Non-pigmented ciliary epithelial cell (primary cell): ENCODE results near the gene AP5M1.
"Not testable (repeated sequence)": the region's sequence is repeated elsewhere in the genome, so short reads cannot be mapped to it uniquely, and the experiment has no call there.

Experiments used
- DNase-seq: peaks from one replicate; pipeline ENCODE4 v3.0.0-alpha.2; 2010; ENCODE audit warnings: low read depth

The AP5M1 gene

DNA sequence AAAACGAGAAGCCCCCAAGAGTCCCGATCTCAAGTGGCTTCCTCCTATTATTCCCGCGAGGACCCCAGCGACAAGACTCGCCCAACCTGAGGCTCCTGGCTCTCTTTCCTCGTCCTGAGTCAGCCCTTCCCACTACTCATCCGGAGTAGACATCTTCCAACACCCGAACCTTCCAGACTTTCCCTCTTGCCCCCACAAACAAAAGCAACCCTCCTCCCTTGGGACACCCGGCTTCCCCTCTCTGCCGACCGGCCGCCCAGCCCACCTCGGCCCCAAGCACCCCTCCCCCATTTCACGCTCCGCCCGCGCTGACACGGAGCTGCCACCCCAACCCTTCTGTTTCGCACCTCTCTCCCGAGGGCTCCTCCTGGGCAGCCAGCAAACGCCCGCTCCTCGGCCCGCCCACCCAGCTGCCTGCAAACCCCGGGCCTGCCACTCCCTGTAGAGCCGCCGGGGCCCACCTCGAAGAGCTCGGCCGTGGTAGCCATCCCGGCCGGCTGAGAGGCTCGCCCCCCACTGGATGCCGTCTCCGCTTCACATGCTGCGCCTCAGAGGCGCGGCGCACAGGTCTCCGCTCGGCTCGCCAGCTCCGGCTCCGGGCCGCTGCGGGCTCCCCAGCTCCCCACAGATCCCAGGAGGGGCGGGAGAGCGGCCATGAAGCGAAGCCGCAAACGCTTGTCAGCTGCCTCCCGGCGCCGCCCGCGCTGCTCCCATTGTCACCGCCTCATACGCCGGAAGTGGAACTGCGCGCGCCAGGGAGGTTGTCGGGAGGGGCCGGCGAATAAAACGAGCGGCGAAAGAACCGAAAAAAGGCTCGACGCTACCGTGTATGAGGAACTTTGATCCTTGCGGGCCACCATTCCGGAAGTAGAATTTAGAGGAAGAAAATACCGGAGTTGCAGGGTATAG, at the start of gene AP5M1, which contains the start of gene EXOC5:
Gene AP5M1, plus strand, starts transcription at position 811 of the 909 bp plus-strand sequence. CDS start 344 bp downstream, outside the sequence.
Gene EXOC5, minus strand, starts transcription at position 745 of the 909 bp plus-strand sequence. Its CDS starts 257 bp downstream, at position 488.
- peak; percentile 54 for DNase-seq

GRCh38 chr14:57221931-57222330, 46.8 kb upstream of the AP5M1 start:
- DNase-seq = no peak

- no peak for DNase-seq
Observed at GRCh38 chr14:57227083-57227482, 41.7 kb upstream of the AP5M1 start.

DNA sequence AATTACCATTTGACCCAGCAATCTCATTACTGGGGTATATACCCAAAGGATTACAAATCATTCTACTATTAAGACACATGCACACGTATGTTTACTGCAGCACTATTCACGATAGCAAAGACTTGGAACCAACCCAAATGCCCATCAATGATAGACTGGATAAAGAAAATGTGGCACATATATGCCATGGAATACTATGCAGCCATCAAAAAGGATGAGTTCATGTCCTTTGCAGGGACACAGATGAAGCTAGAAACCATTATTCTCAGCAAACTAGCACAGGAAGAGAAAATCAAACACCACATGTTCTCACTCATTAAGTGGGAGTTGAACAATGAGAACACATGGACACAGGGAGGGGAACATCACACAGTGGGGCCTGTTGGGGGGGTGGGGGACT, 40.5 kb upstream of the AP5M1 start:
- DNase-seq = not testable (repeated sequence)

- no peak for DNase-seq
Observed at GRCh38 chr14:57232006-57232405, 36.8 kb upstream of the AP5M1 start.

DNA sequence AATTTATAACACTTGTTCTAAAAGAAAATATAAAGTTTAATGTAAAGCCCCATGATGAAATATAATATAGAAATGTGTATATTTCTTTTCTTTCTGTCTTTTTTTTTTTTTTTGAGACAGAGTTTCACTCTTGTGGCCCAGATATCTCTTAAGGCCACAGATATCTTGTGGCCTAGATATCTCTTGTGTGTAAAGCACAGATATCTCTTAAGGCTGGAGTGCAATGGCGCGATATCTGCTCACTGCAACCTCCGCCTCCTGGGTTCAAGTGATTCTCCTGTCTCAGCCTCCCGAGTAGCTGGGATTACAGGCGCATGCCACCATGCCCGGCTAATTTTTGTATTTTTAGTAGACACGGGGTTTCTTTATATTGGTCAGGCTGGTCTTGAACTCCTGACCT, 28.7 kb upstream of the AP5M1 start:
- not testable (repeated sequence) for DNase-seq

DNA sequence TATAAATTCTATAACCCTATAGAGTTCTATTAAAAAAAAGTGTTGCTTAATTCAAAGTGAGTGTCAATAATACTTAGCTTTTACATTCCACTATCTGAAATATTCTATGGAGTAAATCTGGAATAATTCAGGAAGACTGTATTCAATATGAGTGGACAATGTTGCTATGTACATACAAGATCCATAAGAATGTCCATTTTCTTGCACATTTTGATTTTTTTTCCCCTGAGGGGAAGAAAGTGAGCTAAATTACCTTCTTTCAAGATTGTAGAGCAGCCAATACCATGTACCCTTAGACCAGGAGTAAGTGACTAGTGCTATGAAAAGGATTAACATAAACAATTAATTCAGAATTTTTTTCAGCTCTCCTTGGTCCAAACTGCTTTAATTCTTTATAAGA, 25.5 kb upstream of the AP5M1 start:
- no peak for DNase-seq

- no peak for DNase-seq
Observed at GRCh38 chr14:57244106-57244505, 24.7 kb upstream of the AP5M1 start.

GRCh38 chr14:57245941-57246340, 22.8 kb upstream of the AP5M1 start:
- DNase-seq = no peak

DNA sequence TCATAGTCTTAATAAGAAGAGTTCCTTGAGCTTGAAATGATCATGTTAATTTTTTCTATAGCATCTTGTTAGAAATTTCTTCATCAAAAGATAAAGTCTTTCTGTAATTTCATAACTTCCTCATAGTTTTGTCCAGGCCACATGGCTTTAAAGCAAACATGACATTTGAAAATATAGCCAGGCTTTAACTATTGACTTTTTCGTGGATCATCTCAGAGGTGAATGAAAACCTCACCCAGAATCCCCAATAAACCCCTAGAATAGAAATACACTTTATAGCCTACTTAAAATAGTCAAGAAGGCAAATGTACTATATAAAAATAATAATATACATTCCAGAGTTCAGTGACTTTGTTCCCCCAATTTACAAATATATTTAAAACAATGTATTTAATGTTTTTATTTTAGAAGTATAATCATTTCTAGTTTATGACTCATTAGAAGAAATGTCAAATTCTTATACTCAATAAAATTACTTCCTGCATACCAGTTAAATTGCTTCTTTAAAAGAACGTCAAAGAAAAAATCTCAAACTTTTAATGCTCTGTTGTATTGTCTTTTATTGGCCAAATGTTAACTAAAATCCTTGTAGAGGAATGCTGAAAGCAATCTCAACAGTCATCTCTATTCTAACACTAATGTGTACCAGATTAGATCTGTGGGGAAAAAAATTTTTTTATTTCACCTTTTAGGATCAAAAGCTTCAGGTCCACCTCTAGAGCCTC, 21.7 kb upstream of the AP5M1 start:
- no peak for DNase-seq

GRCh38 chr14:57254884-57255283, 13.9 kb upstream of the AP5M1 start:
- no peak for DNase-seq

- DNase-seq = not testable (repeated sequence)
Observed at GRCh38 chr14:57258221-57258620, 10.6 kb upstream of the AP5M1 start.

DNA sequence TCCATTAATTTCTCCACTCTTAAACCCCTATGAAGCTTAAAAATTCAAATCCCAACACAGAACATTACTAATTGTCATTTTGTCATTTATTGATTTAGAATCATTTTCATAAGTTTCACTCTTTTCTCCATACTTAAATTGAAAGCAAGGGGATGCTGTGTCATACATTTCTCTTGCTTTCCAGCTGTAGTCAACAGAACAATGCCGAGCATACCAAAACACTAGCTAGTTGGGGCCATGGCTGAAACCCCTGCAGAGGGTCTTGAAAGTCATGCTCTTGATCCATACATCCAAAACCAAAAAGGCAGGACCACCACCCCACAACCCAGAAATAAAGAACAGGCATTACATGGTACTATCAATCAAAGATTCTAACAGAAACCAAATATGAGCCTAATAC, 9.1 kb upstream of the AP5M1 start:
- no peak for DNase-seq

DNA sequence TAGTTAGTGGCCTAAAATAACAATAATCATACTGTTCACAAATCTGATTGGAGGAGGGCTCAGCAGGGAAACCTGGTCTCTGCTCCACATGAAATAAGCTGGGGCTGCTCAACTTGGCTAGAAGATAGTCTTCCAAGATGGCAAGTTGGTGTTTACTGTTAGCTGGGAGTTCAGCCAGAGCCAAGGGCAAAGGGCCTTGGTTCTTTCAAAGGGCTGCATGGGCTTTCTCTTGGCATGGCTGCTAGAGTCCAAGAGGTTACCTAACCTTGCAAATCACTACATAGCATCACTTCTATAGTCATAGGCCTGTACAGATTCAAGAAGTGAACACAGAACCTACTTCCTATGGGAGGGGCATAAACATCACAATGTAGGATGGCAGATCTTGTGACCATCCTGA, 7.2 kb upstream of the AP5M1 start:
- DNase-seq = no peak

GRCh38 chr14:57262117-57262516, 6.7 kb upstream of the AP5M1 start:
- no peak for DNase-seq

DNA sequence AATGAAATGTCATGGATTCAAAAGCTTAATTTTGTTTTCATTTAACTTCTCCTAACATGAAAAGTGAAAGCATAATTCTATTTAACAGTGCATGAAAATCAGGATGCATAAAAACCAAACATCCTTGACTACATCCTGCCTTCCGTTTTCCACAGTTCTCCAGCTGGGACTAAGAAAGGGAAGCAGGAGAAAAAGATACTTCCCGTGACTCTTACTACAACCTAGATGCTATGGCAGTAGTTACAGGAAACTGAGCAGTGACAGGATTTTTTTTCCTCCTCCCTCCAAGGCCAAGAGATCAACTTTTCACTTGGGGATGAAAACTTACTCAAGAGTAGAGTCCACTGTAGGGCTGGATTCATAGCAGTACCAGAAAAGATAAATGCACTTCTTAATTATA, 2.7 kb upstream of the AP5M1 start:
- DNase-seq = no peak

DNA sequence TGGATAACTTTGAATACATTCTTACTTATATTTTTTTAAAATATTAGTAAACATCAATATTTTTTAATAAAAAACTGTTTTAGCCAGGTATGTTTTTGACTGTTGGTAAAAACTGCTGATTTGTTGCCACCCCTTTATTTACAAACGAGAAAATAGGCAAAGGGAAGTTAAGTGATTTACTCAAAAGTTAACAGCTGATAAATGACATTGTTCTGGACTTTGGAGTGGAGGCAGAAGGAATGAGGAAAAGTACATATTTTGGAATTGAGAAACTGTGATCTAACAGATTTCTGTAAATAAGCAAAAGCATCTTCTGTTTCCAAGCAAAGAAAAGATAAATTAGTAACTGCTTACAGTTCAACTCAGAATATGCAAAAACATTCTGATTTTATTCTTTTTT, 4.5 kb downstream of the AP5M1 start:
- no peak for DNase-seq

- peak; percentile 11 for DNase-seq
Observed at GRCh38 chr14:57274551-57274950, 5.8 kb downstream of the AP5M1 start.

GRCh38 chr14:57275023-57275664, 6.4 kb downstream of the AP5M1 start:
- peak; percentile 13 for DNase-seq

DNA sequence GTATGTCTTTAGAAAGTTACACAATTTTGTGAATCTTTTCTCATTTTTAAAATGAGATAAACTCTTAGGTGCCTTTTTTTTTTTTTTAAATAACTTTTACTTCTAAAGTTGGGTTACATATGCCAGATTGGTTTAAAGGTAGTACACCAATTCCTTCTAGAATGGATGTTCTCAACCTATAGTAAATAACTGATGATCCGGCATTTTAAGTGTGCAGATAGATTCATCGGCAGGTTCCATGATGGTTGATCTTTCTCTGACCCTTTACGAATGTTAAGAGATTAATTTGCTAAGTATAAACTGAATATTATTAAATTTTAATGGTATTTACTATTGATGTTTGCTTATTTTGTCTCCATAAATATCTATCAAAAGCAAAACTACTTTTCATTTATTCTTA, 8.3 kb downstream of the AP5M1 start:
- DNase-seq = no peak

DNA sequence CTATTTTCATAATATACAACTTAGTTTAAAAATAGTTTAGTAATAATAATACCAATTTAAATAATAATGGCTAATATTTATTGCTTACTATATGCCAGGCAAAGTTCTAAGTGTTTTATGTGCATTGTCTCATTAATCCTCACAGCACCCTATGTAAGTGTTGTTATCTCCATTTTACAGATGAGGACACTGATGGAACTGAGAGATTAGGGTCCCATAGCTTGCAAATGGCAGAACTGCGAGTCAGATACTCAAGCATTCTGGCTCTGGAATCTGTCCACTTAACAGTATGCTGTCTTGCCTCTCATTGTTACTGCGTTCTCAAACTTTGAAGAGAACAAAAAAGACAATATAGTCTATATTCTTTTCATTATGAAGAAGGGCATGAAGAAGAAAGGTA, 19.0 kb downstream of the AP5M1 start:
- no peak for DNase-seq

- DNase-seq = no peak
Observed at GRCh38 chr14:57290751-57291150, 22.0 kb downstream of the AP5M1 start.
